Umbilical cord (tissue), 2 donors: ENCODE data around the gene GALNT2. TPM values are rescaled to one million over a fixed set of nuclear protein-coding genes. Genes with fewer than 3 reads are reported as not detected.

ENCODE experiments used
- DNase-seq: peaks from one replicate; pipeline ENCODE4 v3.0.0-alpha.2; 2015; ENCODE audit warnings: low spot score
- total RNA-seq: library from RNA; depleted of rRNA; stranded (reverse); fragments of >200 nt; gene quantifications from one replicate; pipeline ENCODE4 v1.2.3, GENCODE V29; 2014; ENCODE audit warnings: low replicate concordance; ENCODE audit not compliant: insufficient read depth

The GALNT2 gene
- total RNA-seq, 1 donor from 2014 or later: 66.0 TPM

DNA sequence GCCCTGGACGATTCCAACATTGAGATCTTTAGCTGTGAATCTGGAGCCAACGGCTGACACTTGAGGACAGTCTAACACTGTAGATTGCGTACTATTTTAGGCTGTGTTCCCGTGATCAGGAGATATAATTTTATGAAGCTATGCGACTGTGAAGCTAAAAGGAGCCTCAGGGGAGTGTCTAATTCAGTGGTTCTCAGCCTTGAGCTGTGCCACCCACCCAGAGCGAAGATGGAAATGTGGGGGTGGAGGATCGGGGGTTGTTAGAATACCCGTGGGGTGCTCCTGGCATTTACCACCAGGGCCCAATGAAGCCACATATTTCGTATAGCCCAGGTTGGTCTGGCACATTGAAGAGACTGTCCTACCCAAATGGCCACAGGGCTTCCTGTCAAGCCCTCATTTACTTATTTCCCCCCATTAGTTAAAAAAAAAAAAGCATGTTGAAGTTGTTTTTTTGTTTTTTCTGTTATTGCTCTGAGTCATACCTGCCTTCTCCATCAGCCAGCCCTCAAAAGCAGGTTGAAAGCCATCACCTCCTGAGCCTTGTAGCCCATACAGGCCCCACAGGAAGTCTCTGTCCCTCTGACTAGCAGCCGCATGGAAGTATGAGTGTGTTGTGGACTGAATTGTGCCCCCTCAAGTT, 141.7 kb downstream of the GALNT2 start:
- DNase-seq: no peak

DNA sequence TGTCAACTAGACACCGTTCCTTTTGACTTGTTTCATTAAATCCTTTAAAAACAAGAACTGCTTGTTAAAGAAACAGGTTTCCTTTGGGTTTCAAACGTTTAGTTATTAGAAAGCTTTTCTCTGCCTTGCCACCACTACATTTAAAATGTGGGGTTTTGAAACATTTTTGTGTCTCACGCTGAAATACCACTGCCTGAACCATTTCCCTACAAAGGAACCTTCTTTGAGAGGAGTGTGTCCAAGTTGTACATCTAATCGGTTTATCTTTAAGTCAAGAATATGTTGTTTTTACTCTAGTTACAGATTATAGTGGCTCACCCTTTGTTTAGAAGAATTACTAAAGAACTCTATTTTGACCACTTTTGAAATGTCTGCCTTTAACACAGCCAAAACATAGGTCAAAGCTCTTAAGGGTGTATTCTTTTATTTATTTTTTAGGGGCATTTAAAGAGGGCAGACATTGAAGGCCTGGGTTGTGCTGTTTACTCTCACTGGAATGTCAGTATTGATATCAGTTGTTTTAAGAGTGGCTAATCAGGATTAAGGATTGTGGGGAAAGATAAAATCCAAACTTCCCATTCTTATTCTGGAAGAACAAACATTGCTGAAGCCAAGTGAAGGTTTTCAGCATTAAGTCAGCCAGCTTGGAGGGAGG, 143.4 kb downstream of the GALNT2 start:
- DNase-seq: peak; percentile 48

DNA sequence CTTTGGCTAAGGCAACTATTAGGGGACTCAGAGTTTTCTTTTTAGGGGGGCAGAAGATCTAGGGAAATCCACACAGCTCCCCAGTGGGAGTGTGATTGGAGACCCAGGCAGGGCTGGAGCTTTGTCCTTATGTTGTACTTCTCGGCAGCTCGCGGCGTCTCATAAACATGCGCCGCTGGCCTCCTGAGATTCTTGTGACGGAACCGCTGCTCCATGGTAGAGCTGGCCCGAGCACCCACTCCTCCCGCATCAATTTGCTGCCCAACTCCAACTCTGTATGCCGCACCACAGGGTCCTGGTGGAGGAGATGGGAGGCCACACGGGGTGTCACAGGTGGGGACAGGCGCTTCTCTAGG, 143.9 kb downstream of the GALNT2 start:
- DNase-seq: no peak

DNA sequence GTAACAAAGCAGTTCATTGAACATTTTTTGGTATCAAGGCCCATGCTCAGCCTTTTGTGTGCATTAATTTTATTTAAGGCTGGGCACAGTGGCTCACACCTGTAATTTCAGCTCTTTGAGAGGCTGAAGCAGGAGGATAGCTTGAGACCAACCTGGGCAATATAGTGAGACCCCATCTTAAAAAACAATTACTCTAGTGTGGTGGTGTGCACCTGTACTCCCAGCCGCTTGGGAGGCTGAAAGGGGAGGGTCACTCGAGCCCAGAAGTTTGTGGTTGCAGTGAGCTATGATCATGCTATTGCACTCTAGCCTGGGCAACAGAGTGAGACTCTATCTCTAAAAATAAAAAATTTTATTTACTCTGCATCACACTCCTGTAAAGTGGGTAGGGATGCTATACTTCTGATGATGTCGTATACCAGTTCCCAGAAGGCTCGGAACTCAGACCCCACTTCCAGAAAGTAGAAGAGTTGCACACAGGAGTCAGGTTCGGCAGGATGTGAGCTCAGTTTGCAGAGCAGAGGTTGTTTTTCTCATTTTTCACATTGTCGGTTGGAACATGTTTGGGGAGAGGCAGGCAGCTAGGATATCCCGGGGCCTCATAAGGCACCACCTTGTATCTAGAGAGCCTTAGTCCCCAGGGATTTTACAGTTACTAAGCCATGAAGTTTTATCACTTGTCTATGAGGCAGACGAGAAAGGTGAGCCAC, 144.6 kb downstream of the GALNT2 start:
- DNase-seq: no peak

DNA sequence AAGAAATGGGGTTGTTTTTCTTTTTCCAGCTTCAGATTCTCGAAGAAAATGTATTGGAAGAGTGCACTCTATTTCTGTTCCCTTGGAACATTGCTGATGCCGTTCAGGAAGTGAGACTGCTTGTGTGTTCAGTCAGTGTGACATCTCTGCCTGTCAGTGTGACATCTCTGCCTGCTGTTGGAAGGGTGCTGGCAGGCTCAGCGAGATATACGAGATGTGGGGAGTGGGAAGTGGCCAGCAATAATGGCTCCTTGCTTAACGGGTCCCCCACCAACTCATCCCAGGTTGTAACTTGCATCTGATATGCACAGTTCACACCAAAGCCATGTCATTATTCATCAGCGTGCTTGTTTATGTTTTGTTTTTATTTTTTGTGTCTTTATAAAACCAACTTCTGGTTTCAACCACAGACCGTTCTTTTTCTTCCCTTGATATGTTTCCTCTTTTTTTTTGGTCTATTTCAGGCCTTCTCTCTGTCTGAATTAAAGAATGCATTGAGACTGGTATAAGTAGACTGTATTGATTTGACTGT, 145.4 kb downstream of the GALNT2 start:
- DNase-seq: no peak

DNA sequence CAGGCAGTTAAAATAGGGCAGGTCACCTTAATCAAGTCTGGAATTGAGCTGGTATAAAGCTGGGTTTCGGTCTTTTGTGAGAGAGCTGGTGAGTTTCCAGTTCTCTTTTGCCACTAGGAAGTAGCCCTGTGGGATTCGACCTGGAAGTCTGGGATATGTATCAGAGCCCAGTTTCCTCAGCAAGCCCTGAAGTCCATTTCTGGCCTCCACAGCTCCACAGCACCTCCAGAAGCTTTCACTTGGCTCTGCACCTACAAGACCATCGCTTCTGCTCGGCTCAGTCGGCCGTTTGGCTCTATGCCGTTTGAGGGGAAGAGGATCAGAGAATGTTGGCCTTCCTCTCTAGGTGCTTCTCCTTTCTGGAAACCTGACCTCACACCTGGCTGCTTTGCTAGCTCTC, 148.0 kb downstream of the GALNT2 start:
- peak; percentile 70 for DNase-seq

DNA sequence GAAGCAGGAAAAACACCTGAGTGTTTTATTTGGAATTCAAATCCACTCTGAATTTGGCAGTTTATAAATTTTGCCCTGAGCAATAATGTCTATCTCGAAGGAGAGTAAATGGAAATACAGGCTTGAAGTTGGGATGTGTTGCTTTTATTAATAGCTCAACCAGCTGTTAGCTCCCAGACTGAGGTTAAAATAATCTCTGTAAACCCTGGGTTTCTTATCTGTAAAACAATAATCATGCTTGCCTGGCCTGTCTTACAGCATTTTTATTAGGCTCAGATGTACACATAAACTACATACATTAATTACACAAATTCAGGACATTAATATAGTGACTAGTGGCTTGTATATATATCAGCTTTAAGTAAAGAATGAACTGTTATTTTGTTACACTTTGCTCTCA, 148.5 kb downstream of the GALNT2 start:
- no peak for DNase-seq

DNA sequence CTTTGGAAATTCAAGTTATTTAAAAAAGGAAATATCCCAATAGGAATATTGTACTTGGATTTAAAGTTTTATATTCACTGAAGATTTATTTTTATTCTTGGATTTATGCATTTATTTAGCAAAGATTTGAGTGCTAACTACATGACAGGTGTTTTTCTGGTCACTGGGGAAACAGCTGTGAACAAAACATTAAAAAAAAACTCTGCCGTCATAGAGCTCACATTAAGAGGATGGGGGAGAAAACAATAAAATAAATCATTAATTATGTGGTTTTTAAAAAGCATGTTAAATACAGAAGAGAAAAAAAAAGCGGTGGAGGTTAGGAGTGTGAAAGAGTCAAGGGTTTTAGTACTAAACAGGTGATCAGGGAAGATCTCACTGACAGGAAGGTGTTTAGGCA, 149.9 kb downstream of the GALNT2 start:
- DNase-seq: no peak

DNA sequence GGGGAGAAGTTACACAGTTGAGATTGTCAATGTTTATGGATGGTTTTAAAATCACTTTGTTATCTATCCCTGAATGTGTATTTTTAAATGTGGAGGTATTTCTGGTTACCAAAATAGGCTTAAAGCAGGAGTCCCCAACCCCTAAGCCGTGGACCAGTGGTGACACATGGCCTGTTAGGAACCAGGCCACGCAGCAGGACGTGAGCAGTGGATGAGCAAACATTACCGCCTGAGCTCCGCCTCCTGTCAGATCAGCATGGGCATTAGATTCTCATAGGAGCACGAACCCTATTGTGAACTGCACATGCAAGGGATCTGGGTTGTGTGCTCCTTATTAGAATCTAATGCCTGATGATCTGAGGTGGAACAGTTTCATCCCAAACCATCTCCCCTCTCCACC, 151.6 kb downstream of the GALNT2 start:
- no peak for DNase-seq

DNA sequence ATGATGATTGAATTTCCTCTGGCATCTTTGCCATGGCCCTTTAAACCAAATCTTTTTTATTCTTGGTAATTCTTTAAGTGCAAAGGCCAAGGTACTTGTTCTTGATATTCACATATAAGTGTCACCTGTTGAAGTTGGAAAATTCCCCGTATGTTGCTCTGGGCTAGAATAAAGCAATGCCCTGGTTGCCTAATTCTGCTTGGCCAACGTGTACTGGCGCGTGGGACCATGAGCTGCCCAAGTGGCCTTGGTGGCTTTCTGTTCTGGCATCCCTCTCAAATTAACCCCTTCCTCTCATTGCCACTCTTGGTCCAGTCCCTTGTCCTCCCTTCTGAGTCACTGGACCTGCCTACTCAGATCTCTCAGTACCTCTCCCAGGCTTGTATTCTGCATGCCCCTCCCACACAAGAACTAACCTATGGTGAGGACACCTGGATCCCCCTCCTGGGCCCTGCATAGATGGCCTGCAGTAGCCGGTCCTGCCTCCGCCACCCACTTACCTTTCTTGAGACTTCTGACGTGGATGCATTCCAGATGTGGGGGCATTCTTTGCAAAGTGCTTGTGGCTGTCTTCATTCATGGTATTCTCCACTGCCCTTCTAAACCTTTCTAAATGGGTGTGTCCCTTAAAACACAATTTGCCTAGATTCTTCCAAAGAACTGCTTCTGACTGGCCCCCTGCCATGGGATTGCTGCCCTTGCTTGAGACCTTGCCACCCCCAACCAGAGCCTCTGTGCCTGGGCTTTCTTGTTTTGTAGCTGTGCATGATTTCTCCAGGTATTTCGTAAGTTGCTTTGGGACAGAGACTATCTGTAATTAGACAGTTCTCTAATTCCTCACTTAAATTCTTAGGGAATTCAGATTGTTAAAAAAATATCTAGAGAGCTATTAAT, 152.4 kb downstream of the GALNT2 start:
- DNase-seq: no peak

DNA sequence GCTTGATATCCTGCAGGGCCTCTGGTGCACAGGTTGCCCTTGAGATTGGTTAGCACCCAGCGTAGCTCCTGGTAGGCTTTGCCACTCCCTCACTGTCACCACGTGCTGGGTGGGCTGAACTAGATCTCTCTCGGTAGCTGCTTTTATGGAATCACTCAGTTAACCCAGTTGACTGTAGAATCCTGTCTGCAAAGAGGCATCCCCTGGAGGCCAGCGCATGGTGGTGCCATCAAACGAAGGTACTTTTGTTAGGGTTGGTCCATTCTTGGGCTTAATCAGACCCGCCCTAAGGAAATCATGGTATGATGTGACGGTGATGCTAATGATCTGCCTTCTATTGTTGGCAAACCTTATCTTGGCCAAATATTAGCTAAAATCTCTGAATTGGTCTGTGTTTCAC, 153.4 kb downstream of the GALNT2 start:
- DNase-seq: no peak

DNA sequence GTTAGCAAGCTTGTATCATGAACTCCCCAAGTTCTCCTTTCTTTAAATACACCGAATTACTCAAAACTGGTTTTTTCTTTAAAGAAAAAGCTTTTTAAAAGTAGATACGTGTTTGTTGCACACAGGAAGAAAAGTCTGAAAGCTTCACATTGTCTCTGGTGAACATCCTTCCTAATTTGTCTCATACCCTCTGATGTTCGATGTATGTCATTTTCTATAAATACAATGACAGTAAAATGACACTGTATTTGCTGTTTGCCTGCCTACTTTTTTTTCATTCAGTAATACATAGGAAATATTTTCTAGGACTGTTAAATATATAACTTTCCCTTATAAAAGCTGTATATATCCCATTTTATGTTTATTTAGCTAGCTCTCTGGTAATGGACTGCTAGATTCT, 153.9 kb downstream of the GALNT2 start:
- no peak for DNase-seq

DNA sequence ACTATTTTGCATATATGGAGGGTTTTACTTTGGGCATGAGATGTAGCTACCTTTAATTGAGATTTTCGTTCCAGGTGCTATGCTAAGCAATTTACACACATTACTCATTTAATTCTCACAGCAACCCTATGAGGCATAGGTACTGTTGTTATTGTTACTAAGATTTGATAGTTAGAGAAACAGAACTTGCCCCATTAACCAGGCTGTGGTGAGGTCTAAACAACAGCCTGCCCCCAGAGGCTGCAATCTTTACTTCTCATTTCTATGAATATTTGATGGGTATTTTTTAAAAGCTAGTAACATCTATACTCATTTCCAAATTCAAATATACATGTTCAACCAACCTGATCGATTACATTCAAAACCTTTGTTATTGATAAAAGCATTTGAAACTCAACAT, 155.6 kb downstream of the GALNT2 start:
- DNase-seq: no peak

DNA sequence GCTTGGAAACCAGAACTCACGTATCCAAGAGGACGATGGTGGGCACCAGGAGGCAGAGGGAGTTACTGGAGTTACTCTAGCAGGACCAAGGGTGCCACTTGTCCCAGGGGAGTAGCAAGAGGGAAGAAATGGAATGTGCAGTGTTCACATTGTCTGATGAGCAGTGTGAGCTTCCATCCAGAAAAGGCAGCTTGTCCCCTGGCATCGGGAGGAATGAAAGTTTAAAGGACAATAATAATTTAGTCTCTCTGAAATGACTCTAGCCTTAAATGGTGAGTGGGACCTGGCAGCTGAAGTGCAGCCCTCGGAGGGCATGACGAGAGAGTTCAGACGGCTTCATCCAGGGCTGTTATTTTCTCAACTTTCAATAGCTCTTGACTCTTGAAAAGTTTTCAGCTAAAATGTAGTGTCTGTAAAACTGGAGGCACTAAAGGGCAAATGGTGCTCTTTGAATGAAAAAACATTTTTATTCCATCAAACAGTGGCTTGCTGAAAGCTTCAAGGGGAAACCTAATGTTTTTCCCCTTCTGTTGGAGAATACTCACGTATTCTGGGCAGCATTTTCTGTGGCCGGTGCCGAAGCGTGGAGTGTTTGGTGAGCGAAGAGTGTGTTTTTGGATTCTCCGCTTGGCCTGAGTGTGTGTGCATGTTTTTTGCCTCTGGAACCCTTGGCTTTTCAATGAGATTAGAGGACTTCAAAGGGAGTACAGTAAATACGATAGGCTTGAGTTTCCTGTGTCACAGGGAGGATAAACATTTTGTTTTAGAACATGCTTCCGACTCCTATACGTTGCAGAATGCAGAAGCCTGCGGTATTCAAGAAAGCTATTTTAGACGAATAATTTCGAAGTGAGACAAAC, 157.3 kb downstream of the GALNT2 start:
- DNase-seq: peak; percentile 70

DNA sequence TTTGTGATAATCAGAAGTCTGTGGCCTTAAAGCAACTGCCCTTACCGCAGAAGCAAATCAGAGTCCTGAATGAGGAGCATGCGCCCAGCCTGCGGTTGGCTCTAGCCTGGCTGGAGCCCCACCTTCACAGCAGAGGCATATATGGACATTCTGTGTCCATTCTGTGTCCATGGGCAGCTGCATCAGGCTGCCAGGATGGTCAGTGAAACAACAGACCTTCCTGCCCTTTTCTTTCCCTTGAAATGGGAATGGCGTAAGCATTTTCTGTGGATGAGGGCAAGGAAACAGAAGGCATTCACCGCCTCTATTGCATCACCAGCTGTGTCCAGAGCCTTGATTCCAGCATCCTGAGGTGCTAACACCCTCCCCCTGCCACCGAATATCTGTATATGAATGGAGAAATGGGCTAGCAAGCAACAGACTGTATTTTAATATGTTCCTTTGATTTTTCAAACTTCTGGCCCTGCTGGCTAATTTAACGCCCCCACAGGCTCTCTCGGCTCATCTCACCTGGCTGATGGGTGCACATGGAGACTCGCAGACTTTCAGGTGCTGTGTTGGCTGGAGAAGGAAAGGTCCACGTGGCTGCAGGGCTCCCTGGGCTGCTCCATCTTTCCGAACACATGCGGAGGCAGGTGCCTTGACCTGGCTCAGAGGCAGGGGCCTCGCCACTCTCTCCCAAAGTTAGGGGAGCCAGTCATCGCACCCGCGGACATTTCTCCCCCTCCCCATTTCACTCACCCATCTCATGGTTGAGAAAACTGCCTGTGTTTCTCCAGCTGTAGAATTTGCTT, 159.2 kb downstream of the GALNT2 start:
- no peak for DNase-seq

DNA sequence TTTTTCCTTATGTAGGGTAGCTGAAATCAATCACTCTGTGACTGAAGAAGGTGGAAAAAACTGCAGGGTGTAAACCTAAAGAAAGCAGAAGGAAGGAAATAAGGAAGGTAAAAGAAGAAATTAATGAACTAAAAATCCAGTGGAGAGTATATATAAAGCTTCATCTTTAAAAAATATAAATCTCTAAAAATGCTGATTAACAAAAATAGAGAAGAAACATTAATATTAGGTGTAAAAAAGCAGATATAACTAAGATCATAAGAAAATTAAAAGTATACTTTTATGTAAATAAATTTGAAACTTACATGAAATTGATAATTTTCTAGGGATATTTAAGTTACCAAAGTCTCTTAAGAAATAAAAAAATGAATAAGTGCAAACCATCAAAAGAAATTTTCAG, 159.8 kb downstream of the GALNT2 start:
- DNase-seq: no peak

DNA sequence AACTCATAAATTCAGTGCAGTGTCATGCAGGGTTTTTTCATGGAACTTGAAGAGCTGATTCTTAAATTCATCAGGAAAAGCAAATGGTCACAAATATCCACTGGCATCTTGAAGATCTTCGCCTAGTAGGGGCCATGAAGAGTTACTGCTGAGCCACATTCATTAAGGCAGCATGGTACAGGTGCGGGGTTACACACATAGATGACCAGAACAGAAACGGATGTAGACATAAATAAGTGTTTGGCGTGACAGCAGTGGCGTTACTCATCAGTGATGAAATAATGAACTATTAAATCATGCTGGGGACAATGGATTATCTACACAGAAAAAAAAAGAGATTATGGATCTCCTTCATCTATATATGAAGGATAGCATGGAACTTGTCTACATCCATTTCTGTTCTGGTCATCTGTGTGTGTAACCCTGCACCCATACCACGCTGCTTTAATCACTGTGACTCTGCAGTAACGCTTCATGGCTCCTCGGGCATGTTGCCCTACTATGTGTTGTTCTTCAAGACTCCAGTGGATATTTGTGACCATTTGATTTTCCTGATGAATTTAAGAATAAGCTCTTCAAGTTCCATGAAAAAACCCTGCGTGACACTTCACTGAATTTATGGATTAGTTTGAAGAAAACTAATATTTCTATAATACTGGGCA, 161.3 kb downstream of the GALNT2 start:
- no peak for DNase-seq

DNA sequence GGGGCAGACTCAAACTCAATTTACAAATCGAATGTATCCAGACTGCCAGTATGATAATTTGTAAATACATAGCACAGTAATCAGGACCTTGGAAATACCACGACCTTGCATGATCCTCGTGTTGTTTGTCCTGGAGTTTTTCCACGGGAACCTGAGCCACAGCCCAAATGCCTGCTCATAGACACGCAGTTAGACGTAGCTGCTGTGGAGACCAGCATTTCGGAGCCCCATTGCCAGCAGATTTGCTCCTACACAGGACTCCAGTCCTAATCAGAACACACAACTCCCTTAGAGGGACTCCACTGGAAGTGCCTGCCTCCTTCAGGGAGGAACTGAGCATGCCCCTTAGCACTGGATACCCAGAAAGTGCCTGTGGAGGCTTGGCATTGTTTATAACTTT, 163.2 kb downstream of the GALNT2 start:
- no peak for DNase-seq

DNA sequence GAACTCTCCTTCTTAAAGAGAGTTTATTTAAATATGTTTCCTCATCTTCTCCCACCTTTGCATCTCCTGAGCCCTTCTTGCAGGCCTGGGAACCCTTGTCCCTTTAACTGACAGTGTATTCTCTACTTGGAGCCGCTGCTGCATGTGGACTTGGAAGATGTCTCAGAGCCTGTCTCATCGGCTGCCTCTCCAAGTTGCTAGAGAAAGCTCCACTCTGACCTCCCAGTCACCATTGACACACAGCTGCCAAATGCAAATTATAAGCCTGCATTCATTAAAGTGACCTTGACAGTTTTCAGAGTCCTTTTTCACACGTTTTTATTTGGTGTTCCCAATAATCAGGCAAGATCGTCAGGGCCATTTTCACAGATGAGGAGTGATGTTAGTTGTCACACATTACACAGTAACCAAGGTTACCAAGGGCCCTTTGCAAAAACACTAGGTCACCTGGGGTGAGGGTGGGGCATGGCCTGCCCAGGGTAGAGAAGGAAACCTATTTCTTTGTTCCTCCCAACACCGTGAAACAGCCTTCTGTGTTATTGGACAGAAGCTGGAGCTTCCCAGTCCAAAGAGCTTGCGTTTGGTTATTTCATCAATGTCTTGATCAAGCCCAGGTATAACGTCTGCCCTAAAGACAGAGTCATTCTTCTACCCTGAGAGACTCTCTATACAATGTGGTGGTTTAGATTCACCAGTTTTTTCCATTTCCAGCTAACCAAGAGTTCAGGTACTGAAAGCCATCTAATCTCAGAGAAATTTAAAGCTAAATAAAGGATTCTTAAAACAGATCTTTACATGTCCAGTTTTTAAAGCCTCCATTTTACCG, 164.1 kb downstream of the GALNT2 start:
- no peak for DNase-seq
